ENCODE results near the gene POLR1F. TPM values are rescaled to one million over a fixed set of nuclear protein-coding genes. Genes with fewer than 3 reads are reported as not detected.
"Not testable (repeated sequence)": the region's sequence is repeated elsewhere in the genome, so short reads cannot be mapped to it uniquely, and the experiment has no call there.

POLR1F gene
- total RNA-seq: 15.5 and 20.0 TPM in 2 replicates

- peak; percentile 95 to 96 for DNase-seq (ENCODE audit: low read depth in 2 of 2)
Measured at GRCh38 chr7:19708397-19709248, at the start of gene POLR1F. Gene POLR1F, minus strand, starts transcription at chr7:19709037. Its CDS starts 21 bp downstream, at chr7:19709016.

- DNase-seq (ENCODE audit: low read depth in 2 of 2): peak; percentile 26 to 41
Measured at GRCh38 chr7:19754521-19755116, 45.8 kb upstream of the POLR1F start.

GRCh38 chr7:19752020-19752419, 43.2 kb upstream of the POLR1F start:
- DNase-seq (ENCODE audit: low read depth in 2 of 2): no peak

DNA sequence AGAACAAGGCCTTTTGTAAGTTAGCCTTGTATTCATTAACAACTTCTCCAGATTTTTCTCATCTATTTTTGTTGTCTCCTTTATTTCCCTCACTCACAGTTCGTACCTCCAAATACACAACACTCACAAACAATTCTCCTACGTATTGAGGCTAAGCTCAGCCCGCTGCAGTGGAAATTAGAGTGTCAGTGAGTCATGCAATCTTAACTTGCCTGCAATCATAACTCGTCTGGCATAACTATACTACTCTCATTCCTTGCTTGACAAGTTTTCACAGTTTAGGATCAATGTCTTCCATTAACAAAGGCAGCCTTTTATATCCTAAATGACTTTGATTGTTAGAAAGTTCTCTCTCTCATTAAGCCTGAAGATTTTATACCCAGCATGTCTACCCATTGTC, 40.8 kb upstream of the POLR1F start:
- DNase-seq (ENCODE audit: low read depth in 2 of 2): no peak

GRCh38 chr7:19747740-19748339, 39.0 kb upstream of the POLR1F start:
- DNase-seq (ENCODE audit: low read depth in 2 of 2): peak; percentile 23 to 52

DNA sequence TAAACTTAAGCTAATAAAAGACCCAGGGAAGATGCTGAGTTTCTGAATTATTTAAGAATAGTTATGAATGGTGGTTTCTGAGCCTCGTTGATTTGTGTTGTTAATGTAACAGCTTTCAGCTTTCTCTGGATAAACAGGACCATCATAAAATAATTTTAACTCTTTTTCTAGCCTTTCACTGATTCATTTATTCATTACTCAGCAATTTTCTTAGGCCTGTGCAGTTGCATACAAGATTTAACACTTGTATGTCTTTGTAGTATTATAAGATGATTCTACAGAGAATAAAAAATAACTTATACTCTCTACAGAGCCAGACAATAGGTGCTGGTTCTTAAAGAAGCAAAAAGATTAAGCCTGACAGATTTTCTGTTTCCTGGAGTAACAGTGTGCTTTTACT, 35.2 kb upstream of the POLR1F start:
- DNase-seq (ENCODE audit: low read depth in 2 of 2): no peak

DNA sequence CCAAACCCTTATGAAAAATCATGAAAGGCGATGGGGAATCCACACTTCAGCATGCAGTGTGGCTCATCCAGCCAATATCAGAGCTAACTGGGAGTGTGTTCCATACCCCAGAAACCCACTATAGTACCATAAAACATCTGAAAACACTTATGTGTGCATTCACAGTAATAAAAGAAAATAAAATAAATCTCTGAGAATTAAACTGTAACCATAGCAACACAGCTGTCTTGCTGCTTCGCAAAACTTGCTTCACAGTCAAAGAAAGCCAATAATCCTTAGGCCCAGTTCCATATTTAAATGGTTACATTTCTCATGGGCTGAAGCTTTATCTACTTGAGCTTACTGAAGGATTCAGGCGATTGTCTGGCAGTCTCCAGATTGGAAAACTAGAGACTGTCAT, 19.9 kb upstream of the POLR1F start:
- no peak for DNase-seq (ENCODE audit: low read depth in 2 of 2)

DNA sequence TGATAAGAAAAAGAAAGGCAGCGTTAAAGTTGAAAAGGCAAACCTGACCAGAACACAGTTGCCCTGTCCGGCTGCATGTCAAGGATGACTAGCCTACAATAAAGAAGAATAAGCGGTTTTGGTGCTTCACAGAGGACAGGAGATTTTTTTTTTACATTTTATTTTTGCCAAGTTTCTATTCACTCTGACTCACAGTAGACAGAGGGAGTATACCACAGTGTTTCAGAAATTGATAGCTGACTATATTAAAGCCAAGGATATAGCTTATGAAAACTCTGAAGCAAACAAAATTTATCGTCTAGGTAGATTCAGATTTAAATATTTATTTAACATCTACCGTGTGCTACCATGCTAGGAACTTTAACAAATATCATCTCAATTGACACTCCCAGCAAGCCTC, 16.9 kb upstream of the POLR1F start:
- DNase-seq (ENCODE audit: low read depth in 2 of 2): no peak

DNA sequence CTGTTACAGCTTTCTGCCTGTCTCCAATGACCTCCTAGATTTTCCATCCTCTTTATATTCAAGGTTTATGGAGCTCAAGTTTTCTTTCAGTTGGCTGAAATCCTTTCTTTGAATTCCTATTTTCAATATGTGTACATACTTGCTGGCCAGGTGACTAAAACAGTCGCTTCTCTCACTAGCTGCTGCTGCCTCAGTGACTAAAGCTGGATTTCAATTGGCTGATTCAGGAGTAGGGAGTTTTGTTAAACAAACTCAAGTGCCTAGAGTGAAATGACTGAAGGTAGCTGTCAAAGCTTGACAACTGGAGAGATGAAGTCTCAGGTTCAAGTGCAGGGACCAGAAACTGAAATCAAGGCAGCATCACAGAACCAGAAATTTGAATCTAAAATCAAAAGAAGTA, 6.7 kb upstream of the POLR1F start:
- DNase-seq (ENCODE audit: low read depth in 2 of 2): no peak

DNA sequence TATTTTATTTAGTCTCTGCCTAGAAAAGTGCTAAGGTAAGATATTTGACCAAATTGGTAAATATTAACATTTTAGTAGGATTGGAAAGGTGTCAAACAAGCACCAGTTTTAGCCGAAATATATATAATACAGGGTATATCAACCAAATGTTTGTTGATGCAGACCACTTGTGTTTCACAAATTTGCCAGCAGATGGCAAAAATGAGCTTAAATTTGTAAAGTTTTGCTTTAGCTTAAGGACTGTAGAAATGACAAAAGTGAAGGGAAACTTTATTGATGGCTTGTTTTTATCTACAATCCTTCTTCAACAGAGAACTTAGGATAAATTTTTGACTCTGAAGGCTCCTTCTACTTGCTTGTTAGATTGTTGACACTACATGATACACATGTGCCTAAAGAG, 4.8 kb upstream of the POLR1F start:
- peak; percentile 54 to 69 for DNase-seq (ENCODE audit: low read depth in 2 of 2)

DNA sequence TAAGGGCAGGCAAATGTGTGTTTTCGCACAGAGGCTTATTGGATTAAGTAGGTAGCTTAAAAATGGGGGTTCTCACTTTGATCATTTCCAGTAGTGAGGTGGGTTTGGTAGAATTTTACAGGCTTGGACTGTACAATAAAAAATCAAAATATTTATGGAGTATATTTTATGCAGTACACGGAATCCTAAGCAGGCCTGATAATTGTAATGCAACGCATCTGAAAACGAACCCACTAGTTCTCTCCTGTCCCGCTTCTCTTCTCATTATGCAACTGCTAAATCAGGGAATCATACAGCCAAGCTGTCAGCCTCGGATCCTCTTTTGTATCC, 377 bp upstream of the POLR1F start:
- DNase-seq (ENCODE audit: low read depth in 2 of 2): no peak

- peak; percentile 26 to 48 for DNase-seq (ENCODE audit: low read depth in 2 of 2)
Measured at GRCh38 chr7:19707240-19707639, 1.6 kb downstream of the POLR1F start.

GRCh38 chr7:19705663-19706062, 3.2 kb downstream of the POLR1F start:
- DNase-seq (ENCODE audit: low read depth in 2 of 2): no peak

GRCh38 chr7:19701471-19701870, 7.4 kb downstream of the POLR1F start:
- no peak for DNase-seq (ENCODE audit: low read depth in 2 of 2)

DNA sequence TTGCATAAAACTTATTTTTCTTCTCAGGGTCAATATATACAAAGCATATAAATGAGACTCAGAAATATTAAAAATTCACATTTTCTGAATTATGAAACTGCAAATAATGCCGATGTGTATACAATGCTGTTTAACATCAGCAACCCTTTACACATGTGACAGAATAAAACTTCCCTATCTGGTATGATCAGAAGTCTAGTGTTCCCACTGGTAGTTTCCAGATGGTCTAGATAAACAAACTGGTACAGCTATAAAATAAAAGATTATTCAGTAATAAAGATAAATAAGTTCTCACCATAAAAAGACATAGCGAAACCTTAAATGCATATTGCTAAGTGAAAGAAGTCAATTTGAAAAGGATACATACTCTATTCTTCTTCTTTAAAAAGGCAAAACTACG, 7.9 kb downstream of the POLR1F start:
- DNase-seq (ENCODE audit: low read depth in 2 of 2): no peak

DNA sequence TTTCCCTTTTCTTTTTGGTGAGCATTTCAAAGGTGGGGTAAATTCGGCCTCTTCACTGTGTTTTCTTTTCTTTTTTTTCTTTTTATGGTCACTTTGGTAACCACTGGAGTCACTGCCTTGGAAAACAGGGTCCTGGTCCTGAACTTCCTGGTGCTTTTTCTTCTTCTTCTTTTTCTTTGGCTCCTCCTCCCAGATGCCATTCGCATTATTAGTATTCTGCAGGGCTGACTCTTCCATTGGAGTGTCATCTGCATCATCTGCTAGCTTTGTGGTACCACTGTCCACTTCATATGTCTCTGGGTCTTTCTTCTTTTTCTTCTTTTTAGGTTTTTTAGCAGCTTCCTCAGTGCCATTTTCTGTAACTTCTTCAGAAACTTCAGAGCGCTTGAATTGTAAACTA, 10.5 kb downstream of the POLR1F start:
- DNase-seq (ENCODE audit: low read depth in 2 of 2): no peak

GRCh38 chr7:19696926-19697325, 11.9 kb downstream of the POLR1F start:
- DNase-seq (ENCODE audit: low read depth in 2 of 2): no peak

DNA sequence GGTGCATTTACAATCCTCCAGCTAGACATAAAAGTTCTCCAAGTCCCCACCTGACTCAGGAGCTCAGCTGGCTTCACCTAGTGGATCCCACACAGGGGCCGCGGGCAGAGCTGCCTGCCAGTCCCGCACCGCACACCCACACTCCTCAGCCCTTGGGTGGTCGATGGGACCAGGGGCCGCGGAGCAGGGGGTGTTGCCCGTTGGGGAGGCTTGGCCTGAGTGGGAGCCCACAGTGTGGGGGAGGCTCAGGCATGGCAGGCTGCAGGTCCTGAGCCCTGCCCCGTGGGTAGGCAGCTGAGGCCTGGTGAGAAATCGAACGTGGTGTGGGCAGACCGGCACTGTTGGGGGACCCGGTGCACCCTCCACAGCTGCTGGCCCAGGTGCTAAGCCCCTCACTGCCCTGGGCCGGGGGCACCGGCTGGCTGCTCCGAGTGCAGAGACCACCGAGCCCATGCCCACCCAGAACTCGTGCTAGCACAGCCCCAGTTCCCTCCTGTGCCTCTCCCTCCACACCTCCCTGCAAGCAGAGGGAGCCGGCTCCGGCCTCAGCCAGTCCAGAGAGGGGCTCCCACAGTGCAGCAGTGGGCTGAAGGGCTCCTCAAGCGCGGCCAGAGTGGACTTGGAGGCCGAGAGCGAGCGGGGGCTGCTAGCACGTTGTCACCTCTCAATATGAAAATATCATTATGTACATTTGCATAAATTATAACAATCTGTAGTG, 16.6 kb downstream of the POLR1F start:
- no peak for DNase-seq (ENCODE audit: low read depth in 2 of 2)

- no peak for DNase-seq (ENCODE audit: low read depth in 2 of 2)
Measured at GRCh38 chr7:19690736-19691135, 18.1 kb downstream of the POLR1F start.

- DNase-seq (ENCODE audit: low read depth in 2 of 2): not testable (repeated sequence)
Measured at GRCh38 chr7:19689130-19689529, 19.7 kb downstream of the POLR1F start.

DNA sequence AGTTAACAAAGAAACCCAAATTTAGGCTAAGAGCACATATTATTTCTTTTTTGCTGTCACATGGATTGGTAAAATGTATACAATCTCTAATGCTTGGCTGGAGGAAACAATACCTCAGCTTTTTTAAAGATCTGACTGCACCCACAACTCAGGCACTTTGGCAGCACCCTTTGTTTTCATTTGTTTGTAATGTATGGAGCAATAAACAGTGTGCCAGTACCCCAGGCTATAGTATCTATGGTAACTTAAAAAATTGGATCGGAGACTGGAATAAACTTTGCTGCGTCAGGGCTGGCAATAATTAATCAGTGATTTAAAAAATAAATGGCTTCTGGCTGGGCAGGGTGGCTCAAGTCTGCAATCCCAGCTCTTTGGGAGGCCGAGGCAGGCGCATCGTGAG, 27.2 kb downstream of the POLR1F start:
- DNase-seq (ENCODE audit: low read depth in 2 of 2): no peak

DNA sequence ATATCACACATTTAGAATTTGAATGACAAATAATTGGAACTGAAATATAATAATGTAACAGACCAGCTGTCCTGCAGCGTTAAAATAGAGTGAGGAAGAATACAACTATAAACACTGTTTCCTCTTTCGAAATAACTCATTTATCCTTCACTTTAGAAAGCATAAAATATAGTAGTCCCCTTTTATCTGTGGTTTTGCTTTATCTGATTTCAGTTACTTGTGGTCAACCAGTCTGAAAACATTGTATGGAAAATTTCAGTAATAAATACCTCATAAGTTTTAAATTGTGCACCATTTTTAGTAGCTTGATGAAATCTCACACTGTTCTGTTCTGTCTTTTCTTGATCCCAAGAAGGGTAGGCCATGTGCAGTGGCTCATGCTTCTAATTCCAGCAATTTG, 31.7 kb downstream of the POLR1F start:
- DNase-seq (ENCODE audit: low read depth in 2 of 2): no peak

Measured in lung microvascular endothelial cell (primary cell).